MV-4-11 (cell line): ENCODE data around the gene RAB3C.
A peak's percentile ranks its signal among the peaks of the same experiment; 100 is the strongest.
"Not testable (repeated sequence)": the region's sequence is repeated elsewhere in the genome, so short reads cannot be mapped to it uniquely, and the experiment has no call there.

Source experiments
- DNase-seq: peaks from one replicate; lab custom pipeline; 2025; lab: John Stamatoyannopoulos, UW

The RAB3C gene

DNA sequence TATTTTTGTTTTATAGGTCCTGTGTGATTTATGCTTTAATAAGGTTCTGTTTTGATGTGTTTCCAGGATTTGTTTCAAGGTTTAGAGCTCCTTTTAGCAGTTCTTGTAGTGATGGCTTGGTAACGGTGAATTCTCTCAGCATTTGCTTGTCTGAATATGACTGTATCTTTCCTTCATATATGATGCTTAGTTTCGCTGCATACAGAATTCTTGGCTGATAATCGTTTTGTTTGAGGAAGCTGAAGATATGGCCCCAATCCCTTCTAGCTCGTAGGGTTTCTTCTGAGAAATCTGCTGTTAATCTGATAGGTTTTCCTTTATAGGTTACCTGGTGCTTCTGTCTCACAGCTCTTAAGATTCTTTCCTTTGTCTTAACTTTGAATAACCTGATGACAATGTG lies 20.0 kb downstream of the RAB3C start:
- DNase-seq = not testable (repeated sequence)

DNA sequence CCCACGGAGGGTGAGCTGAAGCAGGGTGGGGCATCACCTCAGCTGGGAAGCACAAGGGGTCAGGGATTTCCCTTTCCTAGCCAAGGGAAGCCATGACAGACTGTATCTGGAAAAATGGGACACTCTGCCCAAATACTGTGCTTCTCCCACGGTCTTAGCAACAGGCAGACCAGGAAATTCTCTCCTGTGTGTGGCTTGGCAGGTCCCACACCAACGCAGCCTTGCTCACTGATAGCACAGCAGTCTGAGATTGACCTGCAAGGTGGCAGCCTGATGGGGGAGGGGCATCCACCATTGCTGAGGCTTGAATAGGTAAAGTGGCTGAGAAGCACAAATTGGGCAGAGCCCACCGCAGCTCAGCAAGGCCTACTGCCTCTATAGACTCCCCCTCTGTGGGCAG lies 23.2 kb downstream of the RAB3C start:
- DNase-seq = no peak

DNA sequence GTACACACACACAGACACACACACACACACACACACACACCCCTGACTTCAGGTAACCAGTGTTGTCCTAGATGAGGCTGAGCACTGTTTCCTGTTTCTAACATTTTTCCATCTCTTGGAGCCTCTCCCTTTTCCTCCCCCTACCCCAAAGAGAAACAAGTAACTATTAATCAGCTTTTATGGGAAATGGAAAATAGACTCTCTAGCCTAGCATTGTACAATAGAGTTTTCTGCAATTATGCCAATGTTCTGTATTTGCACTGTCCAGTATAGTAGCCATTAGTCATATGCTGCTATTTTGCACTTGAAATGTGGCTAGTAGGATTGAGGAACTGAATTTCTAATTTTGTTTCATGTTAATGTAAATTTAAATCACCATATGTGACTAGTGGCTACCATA lies 33.1 kb downstream of the RAB3C start:
- DNase-seq = peak; percentile 4

DNA sequence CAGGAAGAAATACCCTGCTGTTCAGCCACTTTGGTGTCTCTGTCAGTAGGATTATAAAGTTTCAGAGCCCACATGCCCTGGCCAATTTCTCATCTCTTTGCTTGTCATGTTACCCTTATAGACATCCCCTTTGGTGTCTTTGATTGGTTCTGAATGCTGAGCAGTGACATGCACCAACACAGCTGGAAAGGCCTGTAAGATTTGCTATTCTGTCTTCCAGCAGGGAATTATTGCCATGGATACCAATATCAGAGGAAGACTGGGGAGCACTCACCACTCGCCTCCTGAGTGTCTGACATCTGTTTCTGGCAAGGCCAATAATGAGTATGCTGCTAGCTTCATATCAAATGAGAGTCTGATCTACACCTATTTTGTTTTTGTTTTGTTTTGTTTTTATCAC lies 34.4 kb downstream of the RAB3C start:
- no peak for DNase-seq

DNA sequence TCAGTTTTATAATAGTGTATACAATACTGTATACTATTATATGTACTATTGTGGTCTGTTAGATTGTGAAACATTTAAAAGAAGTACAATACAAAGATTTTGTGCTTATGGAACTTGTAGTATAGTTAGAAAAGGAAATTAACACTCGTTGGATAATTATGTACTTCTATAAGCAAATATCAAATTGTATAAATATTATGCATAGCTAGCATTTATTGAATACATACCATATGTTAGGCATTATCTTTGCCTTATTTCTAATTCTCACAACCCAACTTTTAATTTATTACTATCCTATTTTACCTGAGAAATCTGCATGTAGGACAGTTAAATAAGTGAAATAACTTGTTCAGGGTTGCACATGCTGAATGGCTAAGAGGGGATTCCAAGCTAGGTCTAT lies 37.5 kb downstream of the RAB3C start:
- no peak for DNase-seq

DNA sequence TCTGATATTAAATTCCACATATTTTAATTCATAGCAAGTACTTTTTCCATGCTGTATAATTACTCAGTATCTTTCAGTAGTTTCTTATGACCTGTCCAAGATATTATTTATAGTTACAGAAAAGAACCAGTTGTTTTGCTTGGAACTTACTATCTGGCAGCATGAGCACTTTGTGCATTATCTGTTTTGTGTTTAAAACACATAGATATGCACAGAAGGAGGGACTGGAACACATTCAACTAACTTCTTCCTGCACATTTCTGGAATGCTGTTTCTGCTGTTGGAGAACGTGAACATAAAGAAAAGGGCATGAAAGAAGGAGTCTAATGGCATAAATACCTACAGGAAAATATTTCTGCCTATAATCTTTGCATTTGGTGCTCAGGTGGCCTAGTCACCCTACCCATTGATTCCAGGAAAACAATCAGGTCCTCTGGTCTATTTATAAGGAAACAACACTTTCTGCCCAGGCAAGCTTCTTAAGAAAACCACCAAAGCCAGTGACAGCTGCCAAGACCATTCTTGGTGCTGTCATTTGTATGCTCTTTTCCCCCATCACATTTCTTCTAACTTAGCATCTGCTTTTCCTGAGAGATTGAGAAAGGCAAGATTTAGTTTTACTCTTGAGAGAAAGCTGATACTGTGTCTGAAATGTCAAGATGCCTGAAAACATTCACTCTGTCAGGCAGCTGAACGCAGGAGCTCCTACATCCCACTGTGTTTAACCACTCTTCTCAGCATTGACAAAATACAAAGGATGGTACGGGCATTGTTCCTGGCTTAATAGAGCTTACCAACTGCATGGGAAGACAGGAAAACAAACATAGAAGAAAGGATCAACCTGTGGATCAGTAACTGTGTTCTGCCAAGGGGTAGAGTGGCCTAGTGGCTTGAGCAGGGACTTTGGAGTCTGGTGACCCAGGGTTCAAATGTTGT lies 40.3 kb downstream of the RAB3C start:
- DNase-seq = no peak

DNA sequence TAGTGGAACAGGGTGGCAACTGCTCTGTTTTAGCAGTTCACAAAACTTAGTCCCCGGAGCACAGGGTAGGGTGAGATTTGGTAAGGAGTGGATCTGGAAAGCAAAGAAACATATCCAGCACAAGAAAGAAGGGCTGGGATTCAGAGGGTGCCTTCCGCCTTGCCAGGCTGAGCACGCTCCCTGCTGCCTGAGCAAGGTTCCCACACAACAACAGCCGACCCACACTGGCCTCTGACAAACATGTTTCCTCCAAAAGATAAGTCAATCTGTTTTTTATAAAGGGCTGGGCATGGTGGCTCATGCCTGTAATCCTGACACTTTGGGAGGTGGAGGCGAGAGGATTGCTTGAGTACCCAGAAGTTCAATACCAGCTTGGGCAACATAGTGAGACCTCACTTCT lies 45.8 kb downstream of the RAB3C start:
- DNase-seq = no peak

DNA sequence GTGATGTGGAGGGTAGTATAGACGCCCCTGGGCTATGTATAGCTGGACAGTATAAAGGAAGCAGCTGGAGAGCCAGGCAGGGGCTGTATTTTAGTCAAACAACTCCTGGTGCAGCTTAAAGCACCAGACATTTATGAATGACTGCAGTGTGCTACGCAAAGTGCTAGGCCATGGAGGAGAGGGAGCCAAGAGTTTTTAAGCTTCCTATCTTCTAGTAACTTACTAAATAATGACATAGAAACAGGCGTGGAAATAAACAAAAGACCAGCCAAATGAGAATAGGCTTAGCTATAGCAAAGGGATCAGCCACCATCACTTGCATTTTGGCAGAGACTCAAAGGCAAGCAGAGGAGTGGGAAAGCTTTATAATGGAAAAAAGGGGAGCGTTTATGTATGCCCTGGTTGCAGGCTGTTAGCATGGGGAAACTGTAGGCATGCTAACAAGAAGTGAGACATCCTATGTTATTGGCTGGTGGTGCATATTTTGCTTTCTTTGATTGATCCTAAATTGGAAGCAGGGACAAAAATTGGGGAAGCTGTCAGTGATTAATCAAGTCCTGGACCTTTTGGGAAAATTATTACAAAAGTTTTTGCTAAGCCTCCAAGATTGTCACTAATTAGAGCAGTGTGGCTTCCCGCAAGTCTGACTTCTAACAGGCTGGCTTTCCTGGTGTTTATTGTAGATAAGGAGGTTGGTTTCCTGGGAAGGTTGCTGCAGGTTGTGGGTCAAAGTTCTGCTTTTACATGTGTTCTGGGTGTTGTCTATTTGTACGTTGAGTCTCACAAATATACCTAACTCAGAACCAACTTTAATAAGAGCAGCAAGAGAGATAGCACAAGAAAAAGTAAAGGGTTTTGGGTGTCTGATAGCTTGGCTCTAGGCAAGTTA lies 46.6 kb downstream of the RAB3C start:
- no peak for DNase-seq

DNA sequence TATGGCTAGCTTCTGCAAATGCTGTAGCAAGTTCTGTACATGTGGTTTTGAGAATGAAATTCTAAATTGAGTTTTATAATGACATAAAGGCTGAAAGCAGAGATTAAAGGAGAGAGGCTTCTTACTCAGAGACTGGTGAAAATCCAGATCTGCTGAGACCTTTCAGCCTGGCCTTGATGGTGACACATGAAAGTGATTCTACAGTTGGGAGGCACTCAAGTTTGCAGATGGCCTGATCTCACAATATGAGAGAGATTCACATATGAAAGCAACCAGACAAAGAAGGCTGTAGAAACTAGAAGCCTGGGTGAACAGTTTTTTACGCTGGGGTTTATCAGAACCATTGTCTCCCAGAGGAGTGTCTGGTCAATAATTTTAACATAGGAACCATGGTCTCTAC lies 49.0 kb downstream of the RAB3C start:
- no peak for DNase-seq

DNA sequence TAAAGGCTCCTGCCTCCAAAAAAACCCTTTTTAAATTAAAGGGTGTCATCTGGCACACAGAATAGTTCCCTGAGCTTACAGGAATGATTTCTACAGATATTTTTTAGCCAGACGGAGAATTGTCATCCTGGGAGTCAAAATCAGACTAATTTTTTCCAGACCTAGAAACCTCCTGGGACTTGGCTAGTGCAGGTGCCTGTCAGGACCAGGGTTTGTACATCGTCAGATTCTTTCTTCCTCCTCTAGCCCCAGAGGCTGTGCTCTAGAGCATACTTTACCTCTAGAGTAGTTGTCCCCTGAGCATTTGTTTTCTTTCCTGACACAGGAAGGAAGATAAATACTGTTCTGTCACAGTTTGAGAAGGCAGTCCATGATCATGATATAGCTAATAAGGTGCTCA lies 52.5 kb downstream of the RAB3C start:
- no peak for DNase-seq

DNA sequence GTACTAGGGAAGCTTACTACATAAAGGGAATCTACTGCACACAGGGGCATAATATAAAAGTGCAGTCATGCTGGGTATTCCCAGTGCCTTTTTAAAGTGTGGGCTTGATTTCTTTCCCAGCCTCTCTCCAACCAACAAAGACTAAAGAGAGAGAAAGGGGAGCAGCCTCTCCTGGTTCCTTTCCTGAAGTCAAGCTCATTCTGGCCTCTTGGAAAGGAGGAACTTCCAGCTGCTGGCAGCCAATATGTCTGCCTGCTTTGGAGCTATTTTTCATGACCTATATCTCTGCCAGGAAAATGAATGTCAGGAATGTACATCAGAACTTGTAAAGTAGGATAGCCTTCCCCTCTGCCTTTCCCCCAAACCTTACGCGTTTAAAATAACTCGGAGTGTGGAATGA lies 57.1 kb downstream of the RAB3C start:
- DNase-seq = no peak

DNA sequence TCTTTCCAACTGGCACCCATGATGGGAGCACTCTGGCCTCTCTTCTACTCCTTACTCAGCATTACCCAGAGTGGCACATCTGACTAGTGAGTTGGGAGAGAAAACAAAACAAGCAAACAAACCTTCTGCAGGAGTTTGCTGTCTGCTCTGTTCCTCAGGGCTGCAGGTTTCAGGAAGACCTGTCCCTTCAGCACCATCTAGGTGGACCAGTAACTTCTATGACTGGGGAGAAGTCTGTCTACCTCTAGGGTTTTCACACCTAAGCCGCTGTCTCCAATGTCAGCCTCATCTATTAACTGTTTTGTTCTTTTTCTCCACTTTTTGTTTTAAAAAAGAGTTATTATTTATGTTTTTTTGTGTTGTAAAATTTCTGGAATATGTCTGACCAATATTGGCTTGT lies 58.7 kb downstream of the RAB3C start:
- no peak for DNase-seq

DNA sequence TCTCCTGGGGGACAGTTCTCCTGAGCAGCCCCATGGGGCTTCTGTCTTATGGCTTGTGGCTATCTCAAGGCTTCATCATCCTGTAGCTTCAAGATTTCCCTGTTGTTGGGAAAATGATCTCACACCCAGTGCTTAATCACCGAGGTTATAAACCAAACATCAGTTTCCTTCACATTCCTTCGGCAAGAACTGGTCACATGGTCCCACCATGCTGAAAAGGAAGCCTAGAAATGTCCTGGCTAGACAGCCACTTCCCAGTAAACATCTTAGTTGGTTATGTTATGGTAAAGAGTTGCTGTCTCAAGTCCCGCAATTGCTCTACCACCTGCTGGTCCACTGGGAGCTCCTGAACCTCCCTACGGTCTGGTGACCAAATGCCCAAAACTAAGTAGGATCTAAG lies 66.0 kb downstream of the RAB3C start:
- no peak for DNase-seq

DNA sequence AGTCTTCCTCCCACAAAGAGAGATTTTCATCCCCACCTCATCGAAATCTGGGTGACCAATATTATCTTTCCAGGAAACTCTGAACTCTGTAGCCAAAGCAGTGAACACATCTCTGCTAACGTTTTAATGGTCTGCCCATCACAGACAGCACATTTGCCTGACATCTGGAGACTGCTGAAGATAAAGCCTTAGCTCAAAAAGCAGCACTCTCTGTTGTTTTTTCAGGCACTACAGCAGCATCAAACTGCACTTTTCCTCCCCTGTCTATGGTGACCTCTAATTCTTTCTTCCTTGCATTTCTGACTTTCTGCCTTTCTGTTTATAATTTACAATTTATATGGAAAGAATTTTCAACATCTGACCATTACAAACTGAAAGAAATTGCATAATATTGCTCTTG lies 66.8 kb downstream of the RAB3C start:
- DNase-seq = no peak

DNA sequence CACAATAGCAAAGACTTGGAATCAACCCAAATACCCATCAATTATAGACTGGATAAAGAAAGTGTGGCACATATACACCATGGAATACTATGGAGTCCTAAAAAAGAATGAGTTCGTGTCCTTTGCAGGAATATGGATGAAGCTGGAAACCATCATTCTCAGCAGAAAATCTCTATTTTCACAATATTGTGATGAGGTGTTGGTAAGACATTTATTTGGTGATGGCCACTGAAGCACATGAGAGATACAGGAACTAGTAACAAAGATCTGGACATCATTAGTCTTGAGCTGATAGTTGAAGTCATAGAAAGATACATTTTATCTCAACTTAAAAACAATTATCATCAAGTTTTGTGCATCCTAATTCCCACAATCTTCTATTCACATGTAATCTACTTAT lies 70.6 kb downstream of the RAB3C start:
- no peak for DNase-seq

DNA sequence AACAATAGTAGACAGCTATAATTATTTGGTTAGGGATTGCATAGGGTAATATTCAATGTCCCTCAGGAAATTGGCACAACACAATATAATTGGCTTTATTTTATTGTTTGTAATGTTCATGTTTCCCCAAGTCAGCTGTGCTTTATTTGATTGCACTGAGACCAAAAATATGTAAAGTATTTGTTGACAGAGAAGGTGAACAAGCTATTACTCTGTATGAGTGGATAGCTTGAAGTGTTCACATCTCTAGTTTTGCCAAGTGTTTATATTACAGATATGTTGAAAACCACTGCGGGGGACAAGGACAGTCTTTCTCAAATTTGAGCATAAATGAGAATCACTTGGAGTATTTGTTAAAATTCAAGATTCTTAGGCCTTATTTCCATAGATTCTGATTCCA lies 83.3 kb downstream of the RAB3C start:
- no peak for DNase-seq

DNA sequence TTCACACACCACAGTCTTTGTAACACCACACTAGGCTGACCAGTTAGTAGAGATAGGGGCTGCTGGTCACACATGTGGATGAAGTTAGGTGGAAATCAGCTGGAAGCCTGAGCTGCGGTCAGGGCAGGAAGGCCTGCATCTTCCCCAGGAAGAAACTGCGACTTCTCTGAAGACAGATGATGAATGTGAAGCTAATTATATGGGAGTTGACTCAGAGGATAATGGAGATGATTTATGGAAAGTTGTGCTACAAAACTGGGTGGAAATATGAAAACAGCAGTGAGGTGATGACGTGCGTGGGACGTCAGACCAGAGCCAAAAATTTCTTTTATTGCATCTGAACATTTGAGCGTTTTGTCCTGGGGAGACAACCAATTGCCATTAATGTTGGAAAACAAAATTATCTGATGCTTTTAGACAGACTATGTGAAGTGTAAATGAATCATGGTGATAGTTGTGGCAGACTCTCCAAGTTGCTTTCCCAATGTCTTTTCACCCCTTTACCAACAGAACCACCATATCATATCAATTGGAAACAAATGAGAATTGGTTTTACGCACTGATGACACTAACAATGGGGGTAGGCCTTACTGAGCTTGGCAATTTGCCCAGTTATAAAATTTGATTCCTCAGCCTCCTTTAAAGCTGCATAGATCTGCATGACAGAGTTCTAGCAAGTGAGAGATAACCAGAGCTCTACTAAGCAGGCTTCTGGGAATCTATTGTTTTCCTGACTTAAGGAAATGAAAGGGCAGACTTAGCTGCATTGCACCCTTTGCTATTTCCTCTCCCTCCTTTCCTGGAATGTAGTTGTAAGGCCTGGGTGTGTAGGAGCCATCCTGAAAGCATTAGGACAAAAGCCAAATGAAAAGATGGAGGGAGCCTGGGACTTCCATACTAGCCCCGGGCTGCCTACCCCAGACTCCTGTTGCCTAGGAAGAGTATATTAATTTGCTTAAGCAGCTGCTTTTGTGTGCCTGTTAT lies 84.0 kb downstream of the RAB3C start:
- DNase-seq = no peak

DNA sequence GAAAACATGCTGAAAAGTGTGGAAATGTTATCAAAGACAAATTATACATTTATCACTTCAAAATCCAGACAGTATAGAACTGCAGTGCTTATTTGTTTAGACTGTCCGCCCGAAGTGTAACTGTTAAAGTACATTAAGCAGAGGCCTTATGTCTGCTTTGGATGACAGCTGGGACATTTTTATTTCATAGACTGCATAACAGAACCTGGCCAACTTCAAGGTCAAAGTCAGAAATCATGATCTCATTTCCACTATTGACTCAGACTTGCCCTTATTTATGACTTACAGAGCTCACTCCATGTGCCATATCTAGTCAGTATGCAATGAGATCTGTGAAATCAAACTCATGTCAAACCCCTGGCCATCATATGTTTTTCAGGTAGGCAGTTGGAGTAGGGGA lies 87.7 kb downstream of the RAB3C start:
- DNase-seq = no peak

DNA sequence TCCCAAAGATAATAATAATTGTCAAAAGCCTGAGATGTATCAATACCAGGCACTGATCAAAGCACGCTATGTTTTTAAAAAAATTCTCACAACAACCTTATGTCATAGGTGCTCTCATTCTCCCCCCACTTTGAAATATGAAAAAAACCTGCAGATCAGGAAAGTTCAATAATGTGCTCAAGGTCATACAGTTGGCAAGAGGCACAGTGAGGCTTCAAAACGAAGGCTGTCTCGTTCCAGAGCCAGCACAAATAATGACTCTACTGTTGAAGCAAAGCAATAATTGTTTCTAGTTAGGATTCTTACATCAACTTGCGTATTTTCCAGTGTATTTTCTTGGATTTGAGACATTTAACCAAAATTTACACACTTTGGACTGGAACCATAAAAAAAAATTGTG lies 88.3 kb downstream of the RAB3C start:
- DNase-seq = no peak

DNA sequence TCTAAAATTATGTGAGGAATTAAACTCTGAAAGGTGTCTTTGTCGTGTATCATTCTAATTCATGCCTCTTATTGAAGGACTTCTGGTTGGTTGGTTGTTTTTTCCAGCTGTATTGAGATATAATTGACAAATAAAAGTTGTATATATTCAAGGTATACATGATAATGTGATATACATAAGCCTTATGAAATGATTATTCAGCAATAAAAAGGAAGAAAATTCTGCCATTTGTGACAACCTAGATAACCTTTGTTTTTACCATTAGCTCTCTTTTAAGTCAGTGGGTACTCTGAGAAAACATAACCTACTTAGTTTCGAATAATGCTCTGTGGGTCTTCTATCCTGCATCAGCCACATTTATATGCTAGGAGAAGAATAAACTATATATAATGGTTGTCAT lies 89.6 kb downstream of the RAB3C start:
- no peak for DNase-seq

DNA sequence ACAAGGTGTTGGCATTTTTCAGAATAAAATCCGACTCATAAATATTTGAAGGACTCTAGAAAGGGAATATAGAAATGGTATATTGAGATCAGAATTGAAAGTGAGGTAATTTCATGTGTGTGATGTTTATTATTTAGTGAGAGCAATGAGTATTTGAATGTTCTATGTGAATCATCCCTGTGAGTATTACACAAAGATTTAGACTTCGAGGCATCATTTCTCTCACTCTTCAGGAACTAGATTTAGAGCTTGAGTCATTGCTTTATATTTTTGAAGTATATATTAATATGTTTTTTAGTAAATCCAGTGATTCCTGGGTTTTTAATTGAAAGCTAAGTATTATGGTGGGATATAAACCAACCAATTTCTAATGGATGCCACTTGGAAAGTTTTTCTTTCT lies 91.2 kb downstream of the RAB3C start:
- no peak for DNase-seq

DNA sequence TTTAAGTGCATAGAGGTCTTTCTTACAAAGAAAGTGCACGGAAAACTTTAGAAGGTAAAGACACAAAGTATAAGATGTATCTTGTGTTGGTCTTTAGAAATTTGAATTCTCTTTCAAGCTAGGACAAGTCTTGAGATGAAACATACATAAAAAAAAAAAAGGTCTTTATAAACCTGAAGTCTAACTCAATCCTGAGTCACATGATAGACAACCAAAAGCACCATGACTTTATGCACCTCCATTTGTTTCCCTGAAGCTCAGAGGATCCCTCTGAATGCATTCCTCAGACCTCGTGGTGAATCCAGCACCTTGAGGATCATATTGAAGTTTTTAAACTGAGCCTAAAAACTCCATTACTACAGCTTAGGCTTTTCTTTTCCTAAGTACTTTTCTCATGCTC lies 91.8 kb downstream of the RAB3C start:
- DNase-seq = no peak
